DMS153 treated with DMSO at 0.1 percent for 48 hours (cell line): ENCODE results near the gene ARRDC1.

Experiments used
- DNase-seq: peaks from one replicate; lab custom pipeline; 2025; ENCODE audit not compliant: unreplicated experiment; lab: John Stamatoyannopoulos, UW

Gene ARRDC1

GRCh38 chr9:137632230-137633161, 27.0 kb downstream of the ARRDC1 start:
- no peak for DNase-seq

- no peak for DNase-seq
These were observed 28.5 kb downstream of the ARRDC1 start for GRCh38 chr9:137634016-137634415.

DNA sequence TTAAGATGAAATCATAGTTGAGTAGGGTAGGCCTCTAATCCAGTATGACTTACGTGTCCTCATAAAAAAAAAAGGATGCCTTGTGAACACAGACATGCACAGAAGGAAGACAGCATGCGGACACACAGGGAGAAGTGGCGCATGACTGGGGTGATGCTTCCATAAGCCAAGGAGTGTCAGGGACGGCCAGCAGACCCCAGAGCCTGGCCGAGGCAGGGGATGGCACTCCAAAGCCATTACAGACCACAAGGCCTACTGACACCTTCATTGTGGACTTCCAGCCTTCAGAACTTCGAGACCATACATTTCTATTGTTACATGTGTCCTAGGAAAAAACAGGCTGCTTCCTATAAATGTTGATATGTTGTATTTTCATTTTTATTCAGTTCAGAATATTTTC, 33.2 kb downstream of the ARRDC1 start:
- DNase-seq, result no peak

DNA sequence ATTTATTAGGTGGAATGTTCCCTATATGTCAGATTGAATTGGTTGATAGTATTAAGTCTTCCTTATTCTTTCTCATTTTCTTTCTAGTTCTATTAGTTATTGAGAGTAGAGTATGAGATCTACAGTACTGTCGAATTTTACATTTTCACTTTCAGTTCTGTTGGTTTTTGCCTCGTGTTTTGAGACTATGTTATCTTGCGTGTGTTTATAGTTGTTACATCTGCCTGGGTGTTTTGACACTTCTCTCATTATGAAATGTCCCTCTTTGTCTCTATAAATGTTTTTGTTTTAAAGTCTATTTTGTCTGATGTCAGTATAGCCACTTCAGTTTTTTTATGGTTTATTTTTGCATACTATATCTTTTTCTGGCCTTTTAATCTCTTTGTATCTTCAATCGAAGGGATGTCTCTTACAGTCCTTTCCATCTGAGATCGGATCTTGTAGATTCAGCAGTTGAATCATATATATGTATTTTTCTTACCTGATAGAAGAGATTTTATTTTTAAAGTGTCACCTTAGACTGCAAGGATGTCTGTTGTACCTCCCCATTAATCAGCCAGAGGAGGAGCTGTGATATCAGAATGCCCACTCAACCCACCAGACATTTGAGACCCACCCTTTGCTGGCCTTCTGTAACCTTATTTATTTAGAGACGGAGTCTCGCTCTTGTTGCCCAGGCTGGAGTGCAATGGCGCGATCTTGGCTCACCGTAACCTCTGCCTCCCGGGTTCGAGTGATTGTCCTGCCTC, 34.0 kb downstream of the ARRDC1 start:
- DNase-seq, result no peak

- no peak for DNase-seq
These were observed 35.4 kb downstream of the ARRDC1 start for GRCh38 chr9:137640862-137641261.

- no peak for DNase-seq
These were observed 36.7 kb downstream of the ARRDC1 start for GRCh38 chr9:137642118-137642601.

GRCh38 chr9:137642892-137643291, 37.4 kb downstream of the ARRDC1 start:
- no peak for DNase-seq

DNA sequence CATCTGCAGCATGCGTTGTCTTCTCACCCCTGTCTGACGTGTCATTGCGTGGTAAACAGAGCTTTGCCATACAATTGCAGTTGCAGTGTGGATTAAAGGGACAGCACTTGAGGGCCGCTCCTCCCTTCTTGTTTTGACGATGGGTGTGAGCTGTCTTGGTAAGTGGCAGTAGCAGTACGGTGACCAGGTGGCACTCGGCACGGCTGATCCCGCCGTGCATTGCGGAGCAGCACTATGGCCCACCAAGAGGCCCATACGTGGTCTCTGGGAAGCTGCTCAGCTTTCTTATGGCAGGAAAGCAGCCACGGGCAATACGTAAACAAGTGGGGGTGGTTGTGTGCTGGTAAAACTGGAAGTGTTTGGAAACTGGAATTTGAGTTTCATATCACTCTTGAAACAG, 38.4 kb downstream of the ARRDC1 start:
- no peak for DNase-seq

DNA sequence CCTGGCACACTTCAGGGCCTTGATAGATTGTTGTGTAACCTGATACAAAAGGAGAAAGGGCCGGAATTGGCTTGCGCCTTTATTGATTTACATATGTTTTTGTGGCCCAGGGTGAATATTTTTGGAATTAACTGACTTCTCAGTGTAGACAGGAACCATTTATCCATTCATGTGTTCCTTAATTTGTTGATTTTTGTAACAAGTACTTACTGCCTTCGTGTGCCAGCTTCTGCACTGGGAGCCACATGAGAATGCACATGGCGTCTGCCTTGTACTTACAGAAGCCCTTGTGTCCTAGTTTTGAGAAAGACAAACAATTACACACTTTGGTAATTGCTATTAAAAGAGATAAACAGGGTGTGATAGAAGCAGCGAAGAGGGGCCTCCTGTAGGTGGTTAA, 39.7 kb downstream of the ARRDC1 start:
- no peak for DNase-seq

- DNase-seq, result no peak
These were observed 40.9 kb downstream of the ARRDC1 start for GRCh38 chr9:137646341-137646740.

- DNase-seq, result no peak
These were observed 41.7 kb downstream of the ARRDC1 start for GRCh38 chr9:137647096-137647714.

- DNase-seq, result no peak
These were observed 42.9 kb downstream of the ARRDC1 start for GRCh38 chr9:137648396-137648795.

- no peak for DNase-seq
These were observed 44.1 kb downstream of the ARRDC1 start for GRCh38 chr9:137649553-137649952.

- no peak for DNase-seq
These were observed 44.8 kb downstream of the ARRDC1 start for GRCh38 chr9:137650259-137650658.

DNA sequence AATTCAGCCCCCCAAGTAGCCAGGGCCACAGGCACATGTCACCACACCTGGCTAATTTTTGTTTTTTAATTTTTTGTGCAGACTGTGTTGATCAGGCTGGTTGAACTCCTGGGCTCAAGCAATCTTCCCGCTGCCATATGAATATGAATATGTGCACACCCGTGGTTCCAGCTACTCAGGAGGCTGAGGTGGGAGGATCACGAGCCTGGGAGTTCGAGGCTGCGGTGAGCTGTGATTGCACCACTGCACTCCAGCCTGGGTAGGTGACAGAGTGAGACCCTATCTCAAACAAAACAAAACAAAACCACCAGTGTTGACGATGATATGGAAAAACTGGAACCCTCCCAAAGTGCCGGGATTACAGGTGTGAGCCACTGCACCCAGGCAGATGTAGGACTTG, 45.3 kb downstream of the ARRDC1 start:
- DNase-seq, result no peak

DNA sequence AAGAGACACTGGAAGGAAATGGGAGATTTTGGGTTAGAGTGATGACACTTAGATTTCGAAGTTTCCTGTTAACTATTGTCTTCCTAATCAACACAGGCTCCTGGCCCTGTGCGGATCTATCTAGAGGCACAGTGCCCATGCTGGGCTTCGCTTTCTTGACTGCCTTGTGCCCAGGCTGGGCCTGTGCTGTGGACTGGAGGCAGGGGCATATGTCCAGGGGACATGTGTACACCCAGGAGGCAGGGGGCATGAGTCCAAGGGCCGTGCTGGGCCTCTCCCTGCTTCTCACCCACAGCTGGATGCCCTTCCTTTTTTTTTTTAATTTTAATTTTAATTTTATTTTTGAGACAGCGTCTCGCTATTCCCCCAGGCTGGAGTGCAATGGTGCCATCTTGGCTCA, 50.9 kb downstream of the ARRDC1 start:
- no peak for DNase-seq

- DNase-seq, result no peak
These were observed 52.1 kb downstream of the ARRDC1 start for GRCh38 chr9:137657606-137658005.

DNA sequence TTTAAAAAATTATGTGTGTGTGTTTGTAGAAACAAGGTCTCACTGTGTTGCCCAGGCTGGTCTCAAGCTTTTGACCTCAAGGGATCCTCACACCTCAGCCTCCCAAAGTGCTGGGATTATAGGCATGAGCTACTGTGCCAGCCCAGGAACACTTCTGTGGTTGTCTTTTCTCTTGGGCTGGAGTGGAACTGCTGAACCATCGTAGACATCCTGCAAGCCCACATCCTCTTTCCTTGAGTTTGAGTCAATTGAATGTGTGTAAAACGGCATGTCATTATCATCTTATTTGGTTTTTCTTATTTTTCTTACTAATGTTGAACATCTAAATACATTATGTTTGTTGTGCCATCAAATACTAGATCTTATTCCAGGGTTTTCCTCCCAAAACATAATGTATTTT, 53.3 kb downstream of the ARRDC1 start:
- DNase-seq, result no peak

- DNase-seq, result no peak
These were observed 54.7 kb downstream of the ARRDC1 start for GRCh38 chr9:137660144-137660543.

GRCh38 chr9:137663584-137663983, 58.1 kb downstream of the ARRDC1 start:
- no peak for DNase-seq

- no peak for DNase-seq
These were observed 59.2 kb downstream of the ARRDC1 start for GRCh38 chr9:137664676-137665075.
